Cardiac fibroblast (primary cell): Measurements from ENCODE around the gene MMS19.

ENCODE experiments used
- DNase-seq, 2 donors: peaks; one replicate each; pipeline versions ENCODE4 v3.0.0 to v3.0.0-alpha.2; 2010; ENCODE audit warnings: low read depth in 2 of 2
- H3K4me3 ChIP-seq, 2 donors: replicated peaks in 1 of 2; 1 replicate in 1 of 2; 2 replicates in 1 of 2; pipeline ENCODE4 v1.5.1; 2011; ENCODE audit warnings: low read depth in 2 of 2, low read length in 2 of 2, mild to moderate bottlenecking in 2 of 2, moderate library complexity in 1 of 2
- CTCF ChIP-seq: IDR thresholded peaks from one replicate; pipeline ENCODE4 v1.5.1; 2011; ENCODE audit warnings: low read depth, mild to moderate bottlenecking, low read length, inconsistent platforms

Gene MMS19

GRCh38 chr10:97525086-97525485, 26.9 kb upstream of the MMS19 start:
- no peak for DNase-seq
- no peak for TF ChIP-seq CTCF
- no peak overlapping the region for H3K4me3 ChIP-seq

- no peak for DNase-seq
- H3K4me3 ChIP-seq: no peak overlapping the region
- TF ChIP-seq CTCF: no peak
Observed at GRCh38 chr10:97522937-97523336, 24.7 kb upstream of the MMS19 start.

GRCh38 chr10:97522071-97522470, 23.8 kb upstream of the MMS19 start:
- H3K4me3 ChIP-seq: no peak overlapping the region
- no peak for DNase-seq
- no peak for TF ChIP-seq CTCF

GRCh38 chr10:97520978-97521761, 22.9 kb upstream of the MMS19 start:
- no peak overlapping the region for H3K4me3 ChIP-seq
- TF ChIP-seq CTCF: no peak
- DNase-seq: no peak

- H3K4me3 ChIP-seq: no peak overlapping the region
- DNase-seq: no peak
- TF ChIP-seq CTCF: no peak
Observed at GRCh38 chr10:97520520-97520919, 22.3 kb upstream of the MMS19 start.

- TF ChIP-seq CTCF: no peak
- DNase-seq: peak in 1 of 2 donors; percentile 76
Observed at GRCh38 chr10:97519342-97519741, 21.1 kb upstream of the MMS19 start.

More at GRCh38 chr10:97519342-97519741, 21.1 kb upstream of the MMS19 start:
- no peak overlapping the region for H3K4me3 ChIP-seq
